ENCODE results near the gene FARS2.

- TF ChIP-seq REST (IDR thresholded peaks at IDR 0.05; ENCODE audit: low read depth), result no peak
- no peak for TF ChIP-seq CEBPB (IDR thresholded peaks at IDR 0.05; ENCODE audit: low read depth)
- TF ChIP-seq, protein P1, sequence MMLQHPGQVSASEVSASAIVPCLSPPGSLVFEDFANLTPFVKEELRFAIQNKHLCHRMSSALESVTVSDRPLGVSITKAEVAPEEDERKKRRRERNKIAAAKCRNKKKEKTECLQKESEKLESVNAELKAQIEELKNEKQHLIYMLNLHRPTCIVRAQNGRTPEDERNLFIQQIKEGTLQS (IDR thresholded peaks at IDR 0.05), result no peak
- no peak for TF ChIP-seq CTCF (IDR thresholded peaks at IDR 0.05 in 2 of 3, conservative IDR thresholded peaks at IDR 0.05 in 1 of 3; ENCODE audit: borderline replicate concordance in 1 of 3, insufficient read depth in 1 of 3, low read depth in 2 of 3, low read length in 2 of 3)
Observed at GRCh38 chr6:5506149-5506548, 244.8 kb downstream of the FARS2 start.

Data from HCT116 (cell line).